MM.1S (cell line): ENCODE measurements around the gene CCDC187.

ENCODE experiments used
- CTCF ChIP-seq: fragments of 300-600 bp; sonication (generic); IDR thresholded peaks from 2 replicates; pipeline ENCODE4 v1.5.1; 2016; ENCODE audit warnings: antibody characterized with exemption, low read length, mixed read lengths
- EZH2 ChIP-seq: fragments of 300-600 bp; sonication (generic); optimal IDR thresholded peaks from 2 replicates; pipeline ENCODE3; 2017; ENCODE audit warnings: low read depth, mild to moderate bottlenecking, antibody characterized with exemption, low read length, mixed read lengths

GRCh38 chr9:136243631-136244030 is 60.3 kb downstream of the CCDC187 start:
- no peak for TF ChIP-seq CTCF
- TF ChIP-seq EZH2 = no peak
